PC-9 (cell line): ENCODE results near the gene BIK. TPM values are rescaled to one million over a fixed set of nuclear protein-coding genes. Genes with fewer than 3 reads are reported as not detected.

Experiments
- BruUV-seq: library from RNA; stranded (reverse); fragments of 400-500 nt; replicated peaks from 2 replicates; lab custom pipeline; 2021; lab: Mats Ljungman, UMichigan
- CTCF ChIA-PET: fragments of 300-600 bp; sonication (Branson Sonifier 250); formaldehyde crosslinking; loops from one replicate; lab custom pipeline; 2022; ENCODE audit warnings: antibody characterized with exemption; lab: Charles Lee
- POLR2A ChIA-PET: fragments of 300-600 bp; sonication (Branson Sonifier 250); formaldehyde crosslinking; loops from one replicate; lab custom pipeline; 2022; ENCODE audit warnings: antibody characterized with exemption; ENCODE audit not compliant: unreplicated experiment; lab: Charles Lee
- DNase-seq, 2 experiments: peaks; one replicate each; pipeline versions ENCODE4 v3.0.0 to v3.0.0-alpha.2; 2015 to 2022; ENCODE audit warnings: mixed read lengths in 1 of 2
- H2AFZ ChIP-seq: fragments of 200-600 bp; sonication (generic); 2 replicates; pipeline ENCODE4 v1.8.1; 2017; ENCODE audit warnings: antibody characterized with exemption
- H3F3A ChIP-seq: fragments of 200-600 bp; sonication (generic); 2 replicates; pipeline ENCODE4 v1.8.1; 2017; ENCODE audit warnings: antibody characterized with exemption, mild to moderate bottlenecking, low read depth; ENCODE audit not compliant: insufficient read depth
- H3K27ac ChIP-seq: fragments of 200-600 bp; sonication (generic); 2 replicates; pipeline ENCODE4 v1.6.1; 2016; ENCODE audit warnings: mixed run types
- H3K27me3 ChIP-seq: fragments of 200-600 bp; sonication (generic); 2 replicates; pipeline ENCODE4 v1.6.1; 2016; ENCODE audit warnings: low read depth, mixed run types; ENCODE audit not compliant: insufficient read depth
- H3K36me3 ChIP-seq: fragments of 200-600 bp; sonication (generic); 2 replicates; pipeline ENCODE4 v1.6.1; 2016; ENCODE audit warnings: low read depth, mixed run types
- H3K4me1 ChIP-seq: fragments of 200-600 bp; sonication (generic); replicated peaks from 2 replicates; pipeline ENCODE4 v1.6.1; 2016; ENCODE audit warnings: mixed run types; ENCODE audit not compliant: insufficient read depth
- H3K4me2 ChIP-seq: fragments of 200-600 bp; sonication (generic); 2 replicates; pipeline ENCODE4 v1.6.1; 2017; ENCODE audit warnings: mixed run types
- H3K4me3 ChIP-seq: fragments of 200-600 bp; sonication (generic); 2 replicates; pipeline ENCODE4 v1.6.1; 2016; ENCODE audit warnings: mixed run types
- H3K79me2 ChIP-seq: fragments of 200-600 bp; sonication (generic); 2 replicates; pipeline ENCODE4 v1.6.1; 2017; ENCODE audit warnings: low read depth, mixed run types
- H3K9me2 ChIP-seq: fragments of 200-600 bp; sonication (generic); 2 replicates; pipeline ENCODE4 v1.8.1; 2017; ENCODE audit warnings: mild to moderate bottlenecking; ENCODE audit not compliant: insufficient read depth
- H3K9me3 ChIP-seq: fragments of 200-600 bp; sonication (generic); 2 replicates; pipeline ENCODE4 v1.8.1; 2016; ENCODE audit warnings: low read depth; ENCODE audit not compliant: insufficient read depth
- H4K20me1 ChIP-seq: fragments of 200-600 bp; sonication (generic); 2 replicates; pipeline ENCODE4 v1.8.1; 2017; ENCODE audit not compliant: insufficient read depth
- EZH2 ChIP-seq: fragments of 200-600 bp; sonication (generic); IDR thresholded peaks from 2 replicates; pipeline ENCODE4 v1.8.0; 2017; ENCODE audit warnings: antibody characterized with exemption, low read depth
- intact Hi-C: fragments of 100-400 bp; cut with micrococcal nuclease; formaldehyde crosslinking; loops from one replicate; pipeline ENCODE4 v1.10.0; 2022; ENCODE audit not compliant: unreplicated experiment
- total RNA-seq: library from RNA; stranded (reverse); gene quantifications from 2 replicates; pipeline ENCODE4 v1.2.3, GENCODE V29; 2021
- TF ChIP-seq, protein P1 (sequence below): fragments of 200-600 bp; sonication (generic); conservative IDR thresholded peaks from 2 replicates; pipeline ENCODE4 v1.6.1; 2017; ENCODE audit warnings: mixed run types, antibody characterized with exemption, mild to moderate bottlenecking, moderate library complexity

The BIK gene
- total RNA-seq, 1 experiment from 2014 or later, result 10.6 TPM

- H3K27ac ChIP-seq, result no peak overlapping the region
- POLR2A ChIA-PET, result interaction anchor here (0.6 kb wide), 1 partner anchor 20 kb away, joined by 5 read pairs; no protein-coding TSS in a partner anchor
Measured at GRCh38 chr22:43080616-43081015, 29.9 kb upstream of the BIK start.

DNA sequence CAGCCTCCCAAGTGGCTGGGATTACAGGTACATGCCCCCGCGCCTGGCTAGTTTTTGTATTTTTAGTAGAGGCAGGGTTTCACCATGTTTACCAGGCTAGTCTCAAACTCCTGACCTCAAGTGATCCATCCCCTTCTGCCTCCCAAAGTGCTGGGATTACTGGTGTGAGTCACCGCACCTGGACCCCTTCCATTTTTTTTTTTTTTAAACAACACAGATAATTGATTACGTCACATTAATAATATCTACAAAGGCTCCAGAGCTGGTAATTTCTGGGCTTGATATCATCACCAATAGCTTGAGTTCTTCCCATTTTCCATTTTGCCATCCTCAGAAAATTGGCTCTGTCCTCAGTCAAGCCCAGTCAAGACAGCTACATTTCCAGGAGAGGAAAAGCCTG is 28.6 kb upstream of the BIK start:
- no peak for DNase-seq
- no peaks in the 10 kb centered on the region for H3K9me3 ChIP-seq
- H3K36me3 ChIP-seq, result no peaks in the 10 kb centered on the region
- no peaks in the 10 kb centered on the region for H4K20me1 ChIP-seq
- intact Hi-C loops, result no loop called here
- H3K79me2 ChIP-seq, result no peaks in the 10 kb centered on the region
- ChIA-PET POLR2A (interaction anchor here (0.7 kb wide), 2 partner anchors 54 to 68 kb away, joined by 5 to 20 read pairs; no protein-coding TSS in a partner anchor), CTCF (no interaction called here)
- no peak for TF ChIP-seq EZH2
- TF ChIP-seq, protein P1, sequence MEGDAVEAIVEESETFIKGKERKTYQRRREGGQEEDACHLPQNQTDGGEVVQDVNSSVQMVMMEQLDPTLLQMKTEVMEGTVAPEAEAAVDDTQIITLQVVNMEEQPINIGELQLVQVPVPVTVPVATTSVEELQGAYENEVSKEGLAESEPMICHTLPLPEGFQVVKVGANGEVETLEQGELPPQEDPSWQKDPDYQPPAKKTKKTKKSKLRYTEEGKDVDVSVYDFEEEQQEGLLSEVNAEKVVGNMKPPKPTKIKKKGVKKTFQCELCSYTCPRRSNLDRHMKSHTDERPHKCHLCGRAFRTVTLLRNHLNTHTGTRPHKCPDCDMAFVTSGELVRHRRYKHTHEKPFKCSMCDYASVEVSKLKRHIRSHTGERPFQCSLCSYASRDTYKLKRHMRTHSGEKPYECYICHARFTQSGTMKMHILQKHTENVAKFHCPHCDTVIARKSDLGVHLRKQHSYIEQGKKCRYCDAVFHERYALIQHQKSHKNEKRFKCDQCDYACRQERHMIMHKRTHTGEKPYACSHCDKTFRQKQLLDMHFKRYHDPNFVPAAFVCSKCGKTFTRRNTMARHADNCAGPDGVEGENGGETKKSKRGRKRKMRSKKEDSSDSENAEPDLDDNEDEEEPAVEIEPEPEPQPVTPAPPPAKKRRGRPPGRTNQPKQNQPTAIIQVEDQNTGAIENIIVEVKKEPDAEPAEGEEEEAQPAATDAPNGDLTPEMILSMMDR, result no peak
- peaks cover 7% of the 10 kb centered on the region for H3K4me1 ChIP-seq
- peaks cover 16% of the 10 kb centered on the region for H3F3A ChIP-seq
- H3K27ac ChIP-seq, result no peak overlapping the region
- BruUV-seq, result no TSS peak
- no peak overlapping the region for H3K4me3 ChIP-seq
- no peaks in the 10 kb centered on the region for H3K27me3 ChIP-seq
- no peak overlapping the region for H2AFZ ChIP-seq
- H3K9me2 ChIP-seq, result no peaks in the 10 kb centered on the region
- H3K4me2 ChIP-seq, result no peak overlapping the region

More at GRCh38 chr22:43080616-43081015, 29.9 kb upstream of the BIK start:
- intact Hi-C loops, result no loop called here
- Histone ChIP-seq H3K4me1 (peaks cover 7% of the 10 kb centered on the region), H3K9me2 (no peaks in the 10 kb centered on the region), H3K4me2 (peak overlapping the region; percentile 55), H3K36me3 (no peaks in the 10 kb centered on the region), H3K9me3 (no peaks in the 10 kb centered on the region), H3K27me3 (no peaks in the 10 kb centered on the region), H3K79me2 (no peaks in the 10 kb centered on the region), H3F3A (peaks cover 16% of the 10 kb centered on the region), H4K20me1 (no peaks in the 10 kb centered on the region), H3K4me3 (no peak overlapping the region), H2AFZ (no peak overlapping the region)
- BruUV-seq, result no TSS peak
- CTCF ChIA-PET, result interaction anchor here (0.6 kb wide), 1 partner anchor 1339 kb away, joined by 13 read pairs; no protein-coding TSS in a partner anchor
- no peak for TF ChIP-seq EZH2
- TF ChIP-seq, protein P1, result no peak
- peak; percentile 31 to 80 for DNase-seq

- H3K9me3 ChIP-seq, result no peaks in the 10 kb centered on the region
- no peaks in the 10 kb centered on the region; the same call in 1 of the 2 replicates for H3K4me1 ChIP-seq
- no peak for DNase-seq
- H3K36me3 ChIP-seq, result no peaks in the 10 kb centered on the region
- no peaks in the 10 kb centered on the region for H3K79me2 ChIP-seq
- intact Hi-C loops, result no loop called here
- no peaks in the 10 kb centered on the region for H4K20me1 ChIP-seq
- H3K27ac ChIP-seq, result no peak overlapping the region
- BruUV-seq, result no TSS peak
- H3K27me3 ChIP-seq, result no peaks in the 10 kb centered on the region
- ChIA-PET CTCF (no interaction called here), POLR2A (no interaction called here)
- peaks cover 35% of the 10 kb centered on the region for H3F3A ChIP-seq
- no peak overlapping the region for H3K4me2 ChIP-seq
- H3K4me3 ChIP-seq, result no peak overlapping the region
- H2AFZ ChIP-seq, result no peak overlapping the region
- no peaks in the 10 kb centered on the region for H3K9me2 ChIP-seq
- no peak for TF ChIP-seq EZH2
Measured at GRCh38 chr22:43085658-43086606, 24.6 kb upstream of the BIK start.
